Measurements from ENCODE around the gene AKR1C3. TPM values are rescaled to one million over a fixed set of nuclear protein-coding genes. Genes with fewer than 3 reads are reported as not detected.

AKR1C3 gene
- polyA plus RNA-seq, 1 experiment, result 10.7 TPM

Small RNA genes lying within 50 kb of the gene (small RNA-seq; reads per million reads assigned to genes)
- gene RF00096 (ENCODE audit: insufficient read length, low read depth), result not detected

Other genes starting within 250 kb of the AKR1C3 start
- gene AKR1C1, start 131.0 kb upstream of the AKR1C3 start, polyA plus RNA-seq (2011; rRNA removed), result 114 and 125 TPM in 2 replicates
- 8.2 and 16.3 TPM in 2 replicates for gene AKR1C2, start 90.6 kb upstream of the AKR1C3 start, polyA plus RNA-seq (2011; rRNA removed)
- gene AKR1C8, start 90.7 kb downstream of the AKR1C3 start, polyA plus RNA-seq (2011; rRNA removed), result not detected in 2 replicates
- gene AKR1C4, start 102.4 kb downstream of the AKR1C3 start, polyA plus RNA-seq (2011; rRNA removed), result not detected in 2 replicates

Measured in AG04450 (cell line).